ENCODE data around the gene APOL3. TPM values are rescaled to one million over a fixed set of nuclear protein-coding genes. Genes with fewer than 3 reads are reported as not detected.

APOL3 gene
- total RNA-seq, 1 donor, result 13.8 TPM

DNA sequence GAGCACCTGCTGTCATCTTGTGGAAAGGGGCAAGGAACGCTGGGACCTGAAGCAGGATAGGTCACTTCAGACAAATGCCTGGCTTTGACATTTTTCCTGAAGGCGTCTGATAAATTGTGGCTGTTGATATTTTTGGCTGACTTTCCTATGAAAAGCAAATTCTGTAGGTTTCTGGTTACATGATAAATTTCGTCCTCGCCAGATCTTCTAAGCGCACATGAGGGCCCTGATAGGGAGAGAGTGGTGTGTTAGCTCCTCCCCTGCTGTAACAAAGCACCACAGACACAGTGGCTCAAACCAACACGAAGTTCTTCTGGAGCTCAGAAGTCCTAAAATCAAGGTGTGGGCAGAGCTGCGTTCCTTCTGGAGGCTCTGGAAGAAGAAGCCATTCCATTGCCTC is 21.5 kb upstream of the APOL3 start:
- Histone ChIP-seq H3K4me1 (ENCODE audit: insufficient read depth, low read length) (peaks cover 6% of the 10 kb centered on the region), H3K27me3 (ENCODE audit: insufficient read depth, low read length) (peaks cover 4% of the 10 kb centered on the region), H4K20me1 (ENCODE audit: insufficient read depth, low read length) (no peaks in the 10 kb centered on the region), H3K27ac (ENCODE audit: low read depth, low read length) (no peak overlapping the region), H3K36me3 (ENCODE audit: insufficient read depth, low read length) (no peaks in the 10 kb centered on the region), H3K4me2 (ENCODE audit: insufficient read depth, low read length) (no peak overlapping the region), H3K79me2 (ENCODE audit: insufficient read depth, low read length) (no peaks in the 10 kb centered on the region), H3K9me3 (ENCODE audit: low read depth, low read length) (no peaks in the 10 kb centered on the region), H3K4me3 (ENCODE audit: insufficient read depth, low read length) (no peak overlapping the region), H2AFZ (ENCODE audit: low read length) (no peak overlapping the region)
- no peak for TF ChIP-seq CTCF (IDR thresholded peaks at IDR 0.05; ENCODE audit: extremely low read depth, low read depth, low read length)
- DNase-seq (ENCODE audit: insufficient read length, low spot score, missing footprints), result no peak

GRCh38 chr22:36180928-36181327 is 20.4 kb upstream of the APOL3 start:
- Histone ChIP-seq H3K36me3 (ENCODE audit: insufficient read depth, low read length) (no peaks in the 10 kb centered on the region), H3K79me2 (ENCODE audit: insufficient read depth, low read length) (no peaks in the 10 kb centered on the region)
- DNase-seq (ENCODE audit: insufficient read length, low spot score, missing footprints), result no peak

GRCh38 chr22:36180038-36180880 is 19.7 kb upstream of the APOL3 start:
- Histone ChIP-seq H3K36me3 (ENCODE audit: insufficient read depth, low read length) (no peaks in the 10 kb centered on the region), H3K4me1 (ENCODE audit: insufficient read depth, low read length) (peaks cover 6% of the 10 kb centered on the region), H3K4me3 (ENCODE audit: insufficient read depth, low read length) (no peak overlapping the region), H3K79me2 (ENCODE audit: insufficient read depth, low read length) (no peaks in the 10 kb centered on the region), H4K20me1 (ENCODE audit: insufficient read depth, low read length) (no peaks in the 10 kb centered on the region), H2AFZ (ENCODE audit: low read length) (peak overlapping the region; percentile 73), H3K4me2 (ENCODE audit: insufficient read depth, low read length) (no peak overlapping the region), H3K9me3 (ENCODE audit: low read depth, low read length) (no peaks in the 10 kb centered on the region), H3K27ac (ENCODE audit: low read depth, low read length) (no peak overlapping the region), H3K27me3 (ENCODE audit: insufficient read depth, low read length) (peaks cover 4% of the 10 kb centered on the region)
- TF ChIP-seq CTCF (IDR thresholded peaks at IDR 0.05; ENCODE audit: extremely low read depth, low read depth, low read length), result peak; percentile 97
- DNase-seq (ENCODE audit: insufficient read length, low spot score, missing footprints), result no peak

More at GRCh38 chr22:36180928-36181327, 20.4 kb upstream of the APOL3 start:
- Histone ChIP-seq H3K9me3 (ENCODE audit: low read depth, low read length) (no peaks in the 10 kb centered on the region), H3K4me3 (ENCODE audit: insufficient read depth, low read length) (no peak overlapping the region), H3K27ac (ENCODE audit: low read depth, low read length) (no peak overlapping the region), H4K20me1 (ENCODE audit: insufficient read depth, low read length) (no peaks in the 10 kb centered on the region), H3K27me3 (ENCODE audit: insufficient read depth, low read length) (peaks cover 4% of the 10 kb centered on the region), H2AFZ (ENCODE audit: low read length) (no peak overlapping the region), H3K4me2 (ENCODE audit: insufficient read depth, low read length) (no peak overlapping the region), H3K4me1 (ENCODE audit: insufficient read depth, low read length) (peaks cover 6% of the 10 kb centered on the region)
- no peak for TF ChIP-seq CTCF (IDR thresholded peaks at IDR 0.05; ENCODE audit: extremely low read depth, low read depth, low read length)

DNA sequence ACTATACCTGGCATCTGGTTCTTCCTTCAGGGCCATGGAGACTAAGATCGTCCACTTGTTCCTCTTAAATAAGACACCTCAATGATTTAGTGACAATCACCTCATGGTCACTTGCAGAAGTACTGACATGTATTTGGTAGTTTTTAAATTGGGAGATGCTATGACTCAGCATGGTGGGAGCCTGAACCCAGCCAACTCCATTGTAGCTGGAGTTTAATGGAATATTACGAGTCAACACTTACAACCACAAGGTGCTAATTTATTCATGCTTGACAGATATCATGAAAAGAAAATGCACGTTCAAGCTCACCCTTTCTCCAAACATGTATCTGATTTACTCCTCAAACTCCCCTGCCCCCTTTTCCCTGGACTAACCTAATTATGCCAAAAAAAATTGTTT is 16.6 kb upstream of the APOL3 start:
- Histone ChIP-seq H3K4me3 (ENCODE audit: insufficient read depth, low read length) (no peak overlapping the region), H3K4me2 (ENCODE audit: insufficient read depth, low read length) (no peak overlapping the region), H4K20me1 (ENCODE audit: insufficient read depth, low read length) (no peaks in the 10 kb centered on the region), H3K79me2 (ENCODE audit: insufficient read depth, low read length) (no peaks in the 10 kb centered on the region), H3K27ac (ENCODE audit: low read depth, low read length) (no peak overlapping the region), H3K9me3 (ENCODE audit: low read depth, low read length) (no peaks in the 10 kb centered on the region), H2AFZ (ENCODE audit: low read length) (no peak overlapping the region), H3K4me1 (ENCODE audit: insufficient read depth, low read length) (no peaks in the 10 kb centered on the region), H3K36me3 (ENCODE audit: insufficient read depth, low read length) (no peaks in the 10 kb centered on the region), H3K27me3 (ENCODE audit: insufficient read depth, low read length) (peaks cover 2% of the 10 kb centered on the region)
- no peak for DNase-seq (ENCODE audit: insufficient read length, low spot score, missing footprints)
- no peak for TF ChIP-seq CTCF (IDR thresholded peaks at IDR 0.05; ENCODE audit: extremely low read depth, low read depth, low read length)
